HepG2 (cell line): ENCODE results near the gene CLDND2. TPM values are rescaled to one million over a fixed set of nuclear protein-coding genes. Genes with fewer than 3 reads are reported as not detected.

Experiments
- ARHGAP35 ChIP-seq: sonication (generic); formaldehyde crosslinking; IDR thresholded peaks from 2 replicates; pipeline ENCODE4 v1.9.0; 2022; ENCODE audit warnings: mild to moderate bottlenecking, inconsistent platforms, moderate library complexity, missing genetic modification reagents, borderline replicate concordance
- CAMTA2 ChIP-seq: sonication (generic); formaldehyde crosslinking; IDR thresholded peaks from 2 replicates; pipeline ENCODE4 v1.4.0; 2020; ENCODE audit warnings: mild to moderate bottlenecking, missing genetic modification reagents, borderline replicate concordance
- ELF1 ChIP-seq: sonication (generic); formaldehyde crosslinking; IDR thresholded peaks from 2 replicates; pipeline ENCODE4 v1.4.0; 2020; ENCODE audit warnings: missing genetic modification reagents
- FOXA1 ChIP-seq, 2 experiments: fragments of 450-650 bp in 1 of 2; sonication (generic) in 1 of 2; formaldehyde crosslinking in 1 of 2; IDR thresholded peaks; 2 replicates each; pipeline versions ENCODE4 v1.4.0 to v1.6.1; 2016 to 2020; ENCODE audit warnings: missing genetic modification reagents in 1 of 2
- GATAD2A ChIP-seq: IDR thresholded peaks from 2 replicates; pipeline ENCODE4 v1.6.1; 2016
- GRHL1 ChIP-seq: sonication (generic); formaldehyde crosslinking; conservative IDR thresholded peaks from 2 replicates; pipeline ENCODE4 v1.8.0; 2022; ENCODE audit warnings: missing genetic modification reagents
- HMG20B ChIP-seq: conservative IDR thresholded peaks from 2 replicates; pipeline ENCODE4 v1.6.1; 2016; ENCODE audit warnings: missing genetic modification reagents, missing compliant biosample characterization
- IRF2 ChIP-seq: IDR thresholded peaks from 2 replicates; pipeline ENCODE4 v1.6.1; 2018; ENCODE audit warnings: missing genetic modification reagents, missing compliant biosample characterization
- MAFF ChIP-seq: IDR thresholded peaks from 2 replicates; pipeline ENCODE4 v1.6.1; 2011; ENCODE audit warnings: low read depth, low read length, improper control_type of control experiment
- MAX ChIP-seq: IDR thresholded peaks from 2 replicates; pipeline ENCODE4 v1.6.1; 2012; ENCODE audit warnings: inconsistent platforms
- PRDM10 ChIP-seq: sonication (generic); formaldehyde crosslinking; IDR thresholded peaks from 2 replicates; pipeline ENCODE4 v1.4.0; 2020; ENCODE audit warnings: low read depth, missing genetic modification reagents
- RARA ChIP-seq: IDR thresholded peaks from 2 replicates; pipeline ENCODE4 v1.6.1; 2016; ENCODE audit warnings: missing genetic modification reagents, missing compliant biosample characterization
- RARG ChIP-seq: sonication (generic); formaldehyde crosslinking; IDR thresholded peaks from 2 replicates; pipeline ENCODE4 v1.4.0; 2020; ENCODE audit warnings: low read depth, mild to moderate bottlenecking, missing genetic modification reagents
- RORA ChIP-seq: sonication (generic); formaldehyde crosslinking; IDR thresholded peaks from 2 replicates; pipeline ENCODE4 v1.5.0; 2020; ENCODE audit warnings: mild to moderate bottlenecking, missing genetic modification reagents, moderate library complexity
- SOX6 ChIP-seq, 2 experiments: fragments of 450-650 bp in 1 of 2; sonication (generic) in 1 of 2; formaldehyde crosslinking in 1 of 2; IDR thresholded peaks; 2 replicates each; pipeline versions ENCODE4 v1.4.0 to v1.6.1; 2017 to 2020; ENCODE audit warnings: antibody characterized with exemption in 1 of 2, mild to moderate bottlenecking in 1 of 2, missing genetic modification reagents in 1 of 2
- ZFP36 ChIP-seq: fragments of 150-350 bp; IDR thresholded peaks from 2 replicates; pipeline ENCODE4 v1.6.1; 2018; ENCODE audit warnings: borderline replicate concordance, low read length, low read depth; ENCODE audit not compliant: partially characterized antibody
- ZNF275 ChIP-seq: sonication (generic); formaldehyde crosslinking; IDR thresholded peaks from 2 replicates; pipeline ENCODE4 v1.8.0; 2022; ENCODE audit warnings: missing genetic modification reagents, mild to moderate bottlenecking, inconsistent platforms, borderline replicate concordance
- ZNF468 ChIP-seq: sonication (generic); formaldehyde crosslinking; IDR thresholded peaks from 2 replicates; pipeline ENCODE4 v1.8.0; 2022; ENCODE audit warnings: mild to moderate bottlenecking, moderate library complexity, missing genetic modification reagents
- ZNF816 ChIP-seq: sonication (generic); formaldehyde crosslinking; IDR thresholded peaks from 2 replicates; pipeline ENCODE4 v1.8.0; 2022; ENCODE audit warnings: missing genetic modification reagents, mild to moderate bottlenecking, borderline replicate concordance
- ZNF83 ChIP-seq: sonication (generic); formaldehyde crosslinking; IDR thresholded peaks from 2 replicates; pipeline ENCODE4 v1.4.0; 2020; ENCODE audit warnings: missing genetic modification reagents, mild to moderate bottlenecking, borderline replicate concordance
- polyA plus RNA-seq, 8 experiments: library from polyadenylated mRNA; depleted of rRNA in 3 of 8; stranded (reverse) in 7 of 8; unstranded in 1 of 8; fragments of >200 nt; fragmentation: Illumina TruSeq in 4 of 8; extraction: Trizol in 4 of 8; gene quantifications; 2 replicates each; pipeline versions ENCODE4 v1.2.1 to v1.2.3, GENCODE V29; 2011 to 2016; ENCODE audit warnings: low read depth in 4 of 8, missing spikeins in 1 of 8, mixed read lengths in 1 of 8; ENCODE audit not compliant: insufficient read depth in 1 of 8
- total RNA-seq, 5 experiments: library from RNA; depleted of rRNA; stranded (reverse); fragments of >200 nt; fragmentation: Illumina TruSeq; extraction: Trizol; gene quantifications; 2 replicates each; pipeline ENCODE4 v1.2.3, GENCODE V29; 2016; ENCODE audit warnings: low read depth in 1 of 5

The CLDND2 gene
- total and polyA plus RNA-seq, 2 of the 13 experiments (the other 11 are each of a cell fraction or from before 2014, with no cell fraction given): 0.84 to 1.8 TPM

- TF ChIP-seq FOXA1 (IDR thresholded peaks at IDR 0.05) (no peak), FOXA1 (CRISPR knock-in tag; IDR thresholded peaks at IDR 0.05) (no peak), CAMTA2 (CRISPR knock-in tag) (no peak), ZNF275 (CRISPR knock-in tag) (peak; percentile 88; the same call in 1 of the 2 replicates), ARHGAP35 (CRISPR knock-in tag) (0 out of 2 replicates have a peak, but pooled peaks have one; percentile 39), RORA (CRISPR knock-in tag) (no peak), ZNF83 (CRISPR knock-in tag) (no peak), GRHL1 (no peak), ZFP36 (no peak), RARG (CRISPR knock-in tag) (no peak), IRF2 (CRISPR knock-in tag) (0 out of 2 replicates have a peak, but pooled peaks have one; percentile 7), PRDM10 (CRISPR knock-in tag) (no peak), MAX (peak; percentile 97), HMG20B (no peak), MAFF (no peak), ZNF816 (CRISPR knock-in tag) (no peak), ELF1 (peak; percentile 87), ZNF468 (CRISPR knock-in tag) (no peak), SOX6 (IDR thresholded peaks at IDR 0.05) (no peak), SOX6 (CRISPR knock-in tag; IDR thresholded peaks at IDR 0.05) (no peak), GATAD2A (0 out of 2 replicates have a peak, but pooled peaks have one; percentile 8), RARA (no peak)
Measured at GRCh38 chr19:51394050-51394836, 25.4 kb upstream of the CLDND2 start (continued).
